Inferior parietal cortex (tissue), 1 donor: ENCODE measurements around the gene TNS2.

Experiments used
- DNase-seq: peaks from one replicate; pipeline ENCODE4 v3.0.0-alpha.2; 2016; ENCODE audit errors: extremely low spot score

The TNS2 gene

GRCh38 chr12:53044896-53045695 lies 4.8 kb upstream of the TNS2 start:
- no peak for DNase-seq

- no peak for DNase-seq
These were observed 4.2 kb upstream of the TNS2 start for GRCh38 chr12:53045696-53046045.

- DNase-seq = peak; percentile 66
These were observed 3.1 kb upstream of the TNS2 start for GRCh38 chr12:53046655-53047220.

GRCh38 chr12:53047221-53048032 lies 2.4 kb upstream of the TNS2 start:
- no peak for DNase-seq

- peak; percentile 55 for DNase-seq
These were observed 1.7 kb upstream of the TNS2 start for GRCh38 chr12:53048033-53048779.

GRCh38 chr12:53048780-53049401 lies 974 bp upstream of the TNS2 start:
- no peak for DNase-seq

- peak; percentile 60 for DNase-seq
These were observed 677 bp downstream of the TNS2 start for GRCh38 chr12:53050426-53051057.

- DNase-seq = peak; percentile 87
These were observed 1.4 kb downstream of the TNS2 start for GRCh38 chr12:53051058-53051880.

- DNase-seq = no peak
These were observed 2.1 kb downstream of the TNS2 start for GRCh38 chr12:53051881-53052412.

- peak; percentile 79 for DNase-seq
These were observed 2.8 kb downstream of the TNS2 start for GRCh38 chr12:53052419-53053217.

- DNase-seq = peak; percentile 58
These were observed 3.6 kb downstream of the TNS2 start for GRCh38 chr12:53053218-53054111.

- DNase-seq = peak; percentile 96
These were observed 4.4 kb downstream of the TNS2 start for GRCh38 chr12:53054112-53054878.

- DNase-seq = no peak
These were observed 5.8 kb downstream of the TNS2 start for GRCh38 chr12:53055471-53056266.

GRCh38 chr12:53056296-53056695 lies 6.4 kb downstream of the TNS2 start:
- no peak for DNase-seq

- no peak for DNase-seq
These were observed 7.0 kb downstream of the TNS2 start for GRCh38 chr12:53056901-53057300.

- DNase-seq = no peak
These were observed 8.1 kb downstream of the TNS2 start for GRCh38 chr12:53057816-53058500.
